Naive B cell (primary cell): ENCODE measurements around the gene FAM118B. TPM values are rescaled to one million over a fixed set of nuclear protein-coding genes. Genes with fewer than 3 reads are reported as not detected.
A peak's percentile ranks its signal among the peaks of the same experiment; 100 is the strongest.

Experiments used
- ATAC-seq, 2 donors: fragments of 150-1000 bp; cut with Tn5 transposase; 2 replicates each; pipeline ENCODE4 v1.10.0; 2021; ENCODE audit warnings: low read depth in 2 of 2, mild to moderate bottlenecking in 2 of 2, moderate library complexity in 2 of 2
- DNase-seq: peaks from one replicate; pipeline ENCODE4 v3.0.0; 2022
- H3K27ac Mint-ChIP-seq, 6 donors: one replicate each; pipeline ENCODE4 v1.8.0; 2020 to 2022; ENCODE audit warnings: mild to moderate bottlenecking in 6 of 6, mixed read lengths in 6 of 6, moderate library complexity in 5 of 6, inconsistent platforms in 2 of 6
- H3K27me3 Mint-ChIP-seq, 3 donors: one replicate each; pipeline ENCODE4 v1.8.0; 2021 to 2022; ENCODE audit warnings: mixed read lengths in 3 of 3, mild to moderate bottlenecking in 1 of 3
- H3K36me3 Mint-ChIP-seq, 2 donors: one replicate each; pipeline ENCODE4 v1.8.0; 2020 to 2022; ENCODE audit warnings: mixed read lengths in 2 of 2, inconsistent platforms in 1 of 2, mild to moderate bottlenecking in 1 of 2
- H3K4me1 Mint-ChIP-seq, 3 donors: one replicate each; pipeline ENCODE4 v1.8.0; 2020 to 2022; ENCODE audit warnings: mixed read lengths in 3 of 3, inconsistent platforms in 1 of 3, mild to moderate bottlenecking in 1 of 3, moderate library complexity in 1 of 3
- H3K4me3 Mint-ChIP-seq, 8 donors: one replicate each; pipeline ENCODE4 v1.8.0; 2020 to 2022; ENCODE audit warnings: mild to moderate bottlenecking in 8 of 8, mixed read lengths in 8 of 8, moderate library complexity in 8 of 8, inconsistent platforms in 2 of 8
- H3K9me3 Mint-ChIP-seq, 7 donors: one replicate each; pipeline ENCODE4 v1.8.0; 2020 to 2022; ENCODE audit warnings: mixed read lengths in 7 of 7, mild to moderate bottlenecking in 5 of 7, inconsistent platforms in 2 of 7, moderate library complexity in 1 of 7
- polyA plus RNA-seq, 6 donors: library from polyadenylated mRNA; unstranded; fragments of 300-500 nt; fragmentation: Illumina TruSeq; gene quantifications; one replicate each; pipeline ENCODE4 v1.2.3, GENCODE V29; 2021; ENCODE audit warnings: low read depth in 6 of 6

Gene FAM118B
- polyA plus RNA-seq, 6 donors from 2014 or later = 9.7 to 15.2 (median 11.8) TPM

GRCh38 chr11:126191379-126192073, 20.1 kb upstream of the FAM118B start:
- Mint-ChIP-seq H3K36me3 (peaks cover 17 to 18% of the 10 kb centered on the region in 2 donors), H3K4me1 (peaks cover 9 to 11% (median 10%) of the 10 kb centered on the region in 3 donors)

DNA sequence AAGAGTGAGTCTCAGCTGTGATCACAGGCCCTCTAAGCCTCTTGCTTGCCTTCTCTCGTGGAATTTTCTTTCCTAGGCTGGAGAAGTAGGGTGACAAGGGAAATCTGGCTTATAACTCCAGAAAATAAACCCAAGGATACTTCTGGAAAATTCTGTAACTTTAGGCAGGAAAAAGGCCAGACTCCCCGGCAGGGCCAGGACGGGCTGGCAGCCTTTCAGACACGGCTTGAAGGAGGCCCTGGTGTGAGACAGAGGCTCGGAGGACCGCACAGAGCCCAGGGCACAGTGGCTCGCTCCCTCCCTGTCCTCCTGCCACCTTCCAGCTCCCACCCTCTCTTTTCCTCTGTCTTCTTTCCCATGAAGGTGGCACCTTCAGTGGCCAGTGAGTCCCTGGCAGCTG, 19.2 kb upstream of the FAM118B start:
- ATAC-seq = no peak
- peaks cover 0 to 17% (median 7%) of the 10 kb centered on the region in 7 donors for H3K9me3 Mint-ChIP-seq
- no peak overlapping the region for H3K4me3 Mint-ChIP-seq
- H3K27ac Mint-ChIP-seq = peak overlapping the region in 2 of 6 donors; percentile 28 to 81
- no peak for DNase-seq
- H3K36me3 Mint-ChIP-seq = peaks cover 24 to 26% of the 10 kb centered on the region in 2 donors
- peaks cover 9 to 11% (median 10%) of the 10 kb centered on the region in 3 donors for H3K4me1 Mint-ChIP-seq
- no peaks in the 10 kb centered on the region for H3K27me3 Mint-ChIP-seq

More at GRCh38 chr11:126191379-126192073, 20.1 kb upstream of the FAM118B start:
- Mint-ChIP-seq H3K27me3 (no peaks in the 10 kb centered on the region), H3K4me3 (no peak overlapping the region), H3K9me3 (peaks cover 0 to 10% (median 0%) of the 10 kb centered on the region in 7 donors), H3K27ac (peak overlapping the region in 2 of 6 donors; percentile 28 to 81)
- ATAC-seq = no peak
- DNase-seq = no peak

- DNase-seq (no peak), ATAC-seq (no peak)
- no peak overlapping the region for H3K27ac Mint-ChIP-seq
- peaks cover 31 to 33% of the 10 kb centered on the region in 2 donors for H3K36me3 Mint-ChIP-seq
- H3K4me3 Mint-ChIP-seq = no peak overlapping the region
- no peaks in the 10 kb centered on the region for H3K27me3 Mint-ChIP-seq
- peaks cover 9 to 11% (median 10%) of the 10 kb centered on the region in 3 donors for H3K4me1 Mint-ChIP-seq
- H3K9me3 Mint-ChIP-seq = peaks cover 0 to 24% (median 11%) of the 10 kb centered on the region in 7 donors
Measured at GRCh38 chr11:126193038-126193478, 18.5 kb upstream of the FAM118B start.

DNA sequence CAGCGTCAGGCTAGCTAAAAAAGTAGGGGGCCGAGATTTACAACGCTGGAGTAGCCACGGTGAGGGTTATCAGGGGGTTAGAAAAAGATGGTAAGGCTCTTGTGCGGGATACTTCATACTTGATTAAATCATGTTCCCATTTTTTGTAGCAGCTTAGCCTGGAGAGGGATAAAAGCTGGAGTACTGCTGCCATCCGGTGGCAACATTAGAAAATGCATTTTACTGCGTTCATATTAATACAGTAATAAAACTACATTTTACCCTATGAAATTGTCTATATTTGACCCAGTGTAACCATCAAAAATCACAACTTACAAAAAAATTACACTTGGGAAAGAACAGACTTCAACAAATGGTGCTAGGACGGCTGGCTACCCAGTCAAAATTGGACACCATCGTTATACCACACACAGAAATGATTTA, 17.4 kb upstream of the FAM118B start:
- ATAC-seq = no peak
- Mint-ChIP-seq H3K27ac (peak overlapping the region in 1 of 6 donors; percentile 30), H3K4me3 (no peak overlapping the region), H3K4me1 (peaks cover 0 to under 1% (median under 1%) of the 10 kb centered on the region in 3 donors), H3K36me3 (peaks cover 37 to 38% of the 10 kb centered on the region in 2 donors), H3K9me3 (peaks cover 0 to 26% (median 11%) of the 10 kb centered on the region in 7 donors), H3K27me3 (no peaks in the 10 kb centered on the region)
- DNase-seq = no peak

GRCh38 chr11:126195119-126195518, 16.5 kb upstream of the FAM118B start:
- peaks cover 0 to 26% (median 11%) of the 10 kb centered on the region in 7 donors for H3K9me3 Mint-ChIP-seq
- H3K36me3 Mint-ChIP-seq = peaks cover 38 to 42% of the 10 kb centered on the region in 2 donors
- no peaks in the 10 kb centered on the region for H3K27me3 Mint-ChIP-seq
- ATAC-seq (no peak), DNase-seq (no peak)
- peak overlapping the region in 1 of 6 donors; percentile 14 for H3K27ac Mint-ChIP-seq
- no peak overlapping the region for H3K4me3 Mint-ChIP-seq
- peaks cover 0 to 1% (median 0%) of the 10 kb centered on the region in 3 donors for H3K4me1 Mint-ChIP-seq

DNA sequence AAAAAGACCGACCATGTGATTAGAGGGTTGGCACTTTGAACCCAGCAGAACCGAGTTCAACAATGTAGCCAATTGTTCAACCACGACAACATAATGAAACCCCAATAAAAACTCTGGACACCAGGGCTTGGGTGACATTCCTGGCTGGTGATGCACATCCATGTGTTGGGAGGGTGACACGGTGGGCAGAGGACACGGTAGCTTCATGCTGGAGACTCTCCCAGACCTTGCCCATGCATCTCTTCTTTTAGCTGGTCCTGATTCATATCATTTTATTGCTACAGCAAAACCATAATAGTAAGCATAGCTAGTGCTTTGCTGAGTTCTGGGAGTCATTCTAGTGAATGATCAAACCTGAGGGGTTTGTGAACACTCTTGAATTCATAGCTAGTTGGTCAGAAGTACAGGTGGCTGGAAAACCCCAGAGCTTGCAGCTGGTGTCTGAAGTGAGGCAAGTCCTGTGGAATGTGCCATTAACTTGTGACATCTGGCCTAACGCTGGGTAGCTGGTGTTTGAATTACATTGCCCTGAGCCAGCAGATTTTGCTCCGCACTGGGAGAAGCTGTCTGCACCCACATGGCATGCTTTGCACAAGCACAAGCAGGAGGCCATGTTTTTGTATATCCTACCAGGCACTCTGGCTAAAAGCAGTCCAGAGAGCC, 14.2 kb upstream of the FAM118B start:
- Mint-ChIP-seq H3K27ac (peak overlapping the region in 1 of 6 donors; percentile 29), H3K4me1 (peaks cover 0 to 3% (median 3%) of the 10 kb centered on the region in 3 donors), H3K36me3 (peaks cover 49 to 53% of the 10 kb centered on the region in 2 donors), H3K4me3 (no peak overlapping the region), H3K9me3 (peaks cover 0 to 26% (median 11%) of the 10 kb centered on the region in 7 donors), H3K27me3 (no peaks in the 10 kb centered on the region)
- DNase-seq = no peak
- no peak for ATAC-seq

DNA sequence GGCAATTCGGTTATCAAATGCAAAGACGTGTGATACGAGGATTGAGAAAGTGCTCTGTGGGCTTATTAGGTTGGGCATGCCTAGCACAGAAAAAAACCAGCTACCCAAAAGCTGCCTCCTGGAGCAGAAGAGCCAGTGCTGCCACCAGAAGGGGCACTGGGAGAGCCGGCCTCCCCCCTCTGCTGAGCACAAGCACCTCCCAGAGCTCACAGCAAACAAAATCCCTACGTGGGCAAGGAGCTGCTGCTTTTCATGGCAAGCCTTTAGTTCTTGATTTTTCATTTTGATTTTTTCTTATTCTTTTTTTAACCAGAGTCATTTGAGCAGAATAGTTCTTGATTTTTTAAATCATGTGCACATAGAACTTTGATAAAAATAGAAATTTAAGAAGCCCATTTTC, 12.9 kb upstream of the FAM118B start:
- Mint-ChIP-seq H3K27ac (no peak overlapping the region), H3K4me1 (peaks cover 0 to 3% (median 3%) of the 10 kb centered on the region in 3 donors), H3K4me3 (no peak overlapping the region), H3K36me3 (peaks cover 56 to 59% of the 10 kb centered on the region in 2 donors), H3K27me3 (no peaks in the 10 kb centered on the region), H3K9me3 (peaks cover 0 to 26% (median 11%) of the 10 kb centered on the region in 7 donors)
- ATAC-seq (no peak), DNase-seq (no peak)

GRCh38 chr11:126202646-126203359, 8.8 kb upstream of the FAM118B start:
- Mint-ChIP-seq H3K27ac (peak overlapping the region in 1 of 6 donors; percentile 92), H3K4me1 (peaks cover 0 to 7% (median 3%) of the 10 kb centered on the region in 3 donors), H3K9me3 (peaks cover 0 to 5% (median 0%) of the 10 kb centered on the region in 7 donors), H3K36me3 (peaks cover 44% of the 10 kb centered on the region in 2 donors), H3K4me3 (no peak overlapping the region), H3K27me3 (no peaks in the 10 kb centered on the region)
- DNase-seq (no peak), ATAC-seq (no peak)

DNA sequence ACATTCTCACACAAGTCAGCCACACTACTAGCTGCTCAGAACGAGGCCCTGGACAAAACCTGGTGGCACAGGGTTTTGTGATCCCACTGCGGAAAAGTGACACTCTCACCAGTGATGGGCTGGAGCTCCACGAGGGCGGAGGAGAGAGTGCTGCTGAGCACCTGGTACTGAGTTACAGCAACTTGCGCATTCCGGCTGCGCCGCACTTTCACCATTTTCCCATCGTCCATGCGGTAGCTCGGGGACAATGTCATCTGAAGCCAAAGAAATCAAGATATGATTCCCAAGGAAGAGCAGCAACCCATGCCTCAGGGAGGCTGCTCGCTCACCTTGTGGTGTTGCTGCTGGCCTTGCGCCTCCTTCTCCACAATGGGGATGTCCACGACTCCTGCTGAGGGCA, 6.2 kb upstream of the FAM118B start:
- ATAC-seq = no peak

GRCh38 chr11:126207896-126208295, 3.7 kb upstream of the FAM118B start:
- ATAC-seq = no peak
- no peak overlapping the region for H3K27ac Mint-ChIP-seq
- H3K4me1 Mint-ChIP-seq = peaks cover 26 to 31% (median 26%) of the 10 kb centered on the region in 3 donors
- H3K4me3 Mint-ChIP-seq = peak overlapping the region in 1 of 8 donors; percentile 98
- peaks cover 17 to 18% of the 10 kb centered on the region in 2 donors for H3K36me3 Mint-ChIP-seq
- no peak for DNase-seq
- H3K9me3 Mint-ChIP-seq = no peaks in the 10 kb centered on the region
- no peaks in the 10 kb centered on the region for H3K27me3 Mint-ChIP-seq

More for the DNA sequence above, 6.2 kb upstream of the FAM118B start:
- H3K27ac Mint-ChIP-seq = no peak overlapping the region
- DNase-seq = no peak
- H3K27me3 Mint-ChIP-seq = no peaks in the 10 kb centered on the region
- H3K4me3 Mint-ChIP-seq = no peak overlapping the region
- peaks cover 34 to 37% of the 10 kb centered on the region in 2 donors for H3K36me3 Mint-ChIP-seq
- peaks cover 4 to 7% (median 4%) of the 10 kb centered on the region in 3 donors for H3K4me1 Mint-ChIP-seq
- H3K9me3 Mint-ChIP-seq = no peaks in the 10 kb centered on the region

DNA sequence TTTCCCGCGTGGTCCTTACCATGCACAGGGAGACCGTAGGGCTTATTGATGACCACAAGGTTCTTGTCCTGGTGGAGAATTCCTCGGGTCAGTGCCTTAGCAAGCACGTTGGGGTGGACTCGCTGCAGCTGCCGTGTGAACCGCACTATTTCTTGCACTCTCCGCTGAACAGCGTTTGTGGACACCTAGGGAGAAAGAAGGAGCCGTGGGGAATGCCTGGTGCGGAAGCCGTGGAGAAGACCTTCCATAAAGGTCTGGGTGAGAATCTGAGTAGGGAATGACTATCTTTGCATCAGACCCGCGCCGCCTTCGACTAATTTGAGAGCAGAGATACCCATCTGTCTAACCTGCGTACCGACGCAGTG, 729 bp upstream of the FAM118B start:
- ATAC-seq = no peak
- Mint-ChIP-seq H3K27me3 (no peaks in the 10 kb centered on the region), H3K36me3 (peaks cover 0 to 5% of the 10 kb centered on the region in 2 donors), H3K4me1 (peaks cover 33 to 44% (median 37%) of the 10 kb centered on the region in 3 donors), H3K27ac (peak overlapping the region; percentile 6 to 99 (median 98)), H3K9me3 (no peaks in the 10 kb centered on the region), H3K4me3 (peak overlapping the region; percentile 98 to 100 (median 99))
- DNase-seq = no peak

DNA sequence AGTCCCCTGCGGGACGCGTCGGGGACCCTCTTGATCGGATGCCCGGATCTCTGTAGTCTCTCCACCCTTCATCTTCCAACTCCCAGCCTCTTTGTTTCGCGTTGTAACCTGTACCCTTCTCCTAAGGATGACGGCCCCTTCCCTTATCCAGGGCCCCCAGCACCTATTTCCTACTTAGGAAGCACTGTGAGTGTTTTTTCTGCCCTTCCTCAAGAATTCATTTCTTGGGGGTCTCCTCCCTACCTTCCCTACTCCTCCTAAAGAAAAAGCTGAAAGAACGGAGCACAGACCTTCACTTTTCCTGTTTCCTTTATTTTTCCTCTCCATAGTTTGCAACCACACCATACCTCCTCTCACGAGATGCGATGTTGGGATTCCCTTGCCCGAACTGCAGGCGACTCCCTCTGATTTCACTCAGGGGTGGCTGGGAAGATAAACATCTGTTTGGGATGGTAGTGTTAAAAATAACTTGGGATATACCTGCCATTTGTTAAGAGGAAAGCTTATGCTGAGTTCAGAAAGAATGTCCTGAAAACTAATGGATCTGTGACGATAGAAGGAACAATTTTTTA, 593 bp downstream of the FAM118B start:
- Mint-ChIP-seq H3K27ac (peak overlapping the region in 5 of 6 donors; percentile 33 to 99 (median 87)), H3K4me1 (peaks cover 39 to 51% (median 42%) of the 10 kb centered on the region in 3 donors), H3K36me3 (peaks cover 0 to 5% of the 10 kb centered on the region in 2 donors), H3K27me3 (no peaks in the 10 kb centered on the region), H3K4me3 (peak overlapping the region; percentile 98 to 100 (median 99)), H3K9me3 (no peaks in the 10 kb centered on the region)
- ATAC-seq (no peak), DNase-seq (no peak)

DNA sequence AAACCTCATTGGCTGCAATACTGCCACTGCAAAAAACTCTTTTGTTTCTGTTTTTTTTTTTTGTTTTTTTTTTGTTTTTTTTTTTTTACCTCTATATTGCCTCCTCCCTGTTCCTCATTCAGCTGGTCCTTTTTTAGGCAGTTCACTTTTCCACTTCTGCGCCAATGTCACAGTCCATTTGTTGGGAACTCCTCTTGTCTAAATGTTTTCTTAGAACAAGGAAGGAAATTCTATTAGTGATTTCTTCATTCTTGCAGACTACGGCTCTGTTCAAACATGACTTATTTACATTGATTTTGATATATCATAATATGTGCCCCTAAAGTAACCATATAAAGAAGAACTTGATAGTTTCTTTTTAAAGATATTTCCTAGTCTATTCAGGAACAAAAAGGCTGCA, 2.9 kb downstream of the FAM118B start:
- Mint-ChIP-seq H3K9me3 (no peaks in the 10 kb centered on the region), H3K36me3 (peaks cover 0 to under 1% of the 10 kb centered on the region in 2 donors), H3K27me3 (no peaks in the 10 kb centered on the region), H3K4me3 (peak overlapping the region in 3 of 8 donors; percentile 47 to 74 (median 57)), H3K4me1 (peaks cover 53 to 69% (median 57%) of the 10 kb centered on the region in 3 donors), H3K27ac (peak overlapping the region in 2 of 6 donors; percentile 47 to 67)
- ATAC-seq (no peak), DNase-seq (no peak)
